GM10248 (cell line): ENCODE results near the gene PAPOLG.

Experiments
- CTCF ChIA-PET: fragments of 300-600 bp; sonication (Branson Sonifier 250); formaldehyde crosslinking; extraction: SDS; loops from one replicate; lab custom pipeline; 2021; ENCODE audit warnings: antibody characterized with exemption; lab: Yijun Ruan, JAX
- POLR2A ChIA-PET: fragments of 350-650 bp; sonication (Branson Sonifier 250); formaldehyde crosslinking; extraction: SDS; loops from one replicate; lab custom pipeline; 2020; ENCODE audit warnings: antibody characterized with exemption; lab: Yijun Ruan, JAX
- DNase-seq: peaks from one replicate; pipeline ENCODE4 v3.0.0; 2012; ENCODE audit errors: extremely low spot score
- TF ChIP-seq, protein P1 (sequence below): IDR thresholded peaks from 2 replicates; pipeline ENCODE4 v1.5.1; 2012; ENCODE audit warnings: mild to moderate bottlenecking, low read depth; ENCODE audit errors: extremely low read depth, missing control alignments, control extremely low read depth

Gene PAPOLG

GRCh38 chr2:60759654-60760053 lies 3.6 kb downstream of the PAPOLG start:
- POLR2A ChIA-PET = no interaction called here
- TF ChIP-seq, protein P1, sequence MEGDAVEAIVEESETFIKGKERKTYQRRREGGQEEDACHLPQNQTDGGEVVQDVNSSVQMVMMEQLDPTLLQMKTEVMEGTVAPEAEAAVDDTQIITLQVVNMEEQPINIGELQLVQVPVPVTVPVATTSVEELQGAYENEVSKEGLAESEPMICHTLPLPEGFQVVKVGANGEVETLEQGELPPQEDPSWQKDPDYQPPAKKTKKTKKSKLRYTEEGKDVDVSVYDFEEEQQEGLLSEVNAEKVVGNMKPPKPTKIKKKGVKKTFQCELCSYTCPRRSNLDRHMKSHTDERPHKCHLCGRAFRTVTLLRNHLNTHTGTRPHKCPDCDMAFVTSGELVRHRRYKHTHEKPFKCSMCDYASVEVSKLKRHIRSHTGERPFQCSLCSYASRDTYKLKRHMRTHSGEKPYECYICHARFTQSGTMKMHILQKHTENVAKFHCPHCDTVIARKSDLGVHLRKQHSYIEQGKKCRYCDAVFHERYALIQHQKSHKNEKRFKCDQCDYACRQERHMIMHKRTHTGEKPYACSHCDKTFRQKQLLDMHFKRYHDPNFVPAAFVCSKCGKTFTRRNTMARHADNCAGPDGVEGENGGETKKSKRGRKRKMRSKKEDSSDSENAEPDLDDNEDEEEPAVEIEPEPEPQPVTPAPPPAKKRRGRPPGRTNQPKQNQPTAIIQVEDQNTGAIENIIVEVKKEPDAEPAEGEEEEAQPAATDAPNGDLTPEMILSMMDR = no peak
- DNase-seq = no peak
- CTCF ChIA-PET = interaction anchor here (1.2 to 1.4 kb wide), 3 partner anchors 10 to 42 kb away, joined by 3 to 4 read pairs (median 3); no protein-coding TSS in a partner anchor

- CTCF ChIA-PET = interaction anchor here (0.7 to 1.0 kb wide), 2 partner anchors 232 to 840 kb away, joined by 3 read pairs; no protein-coding TSS in a partner anchor
- DNase-seq = no peak
- TF ChIP-seq, protein P1 = no peak
- POLR2A ChIA-PET = interaction anchor here (0.6 kb wide), 1 partner anchor 147 kb away, joined by 3 read pairs; no protein-coding TSS in a partner anchor
These were observed 8.9 kb downstream of the PAPOLG start for GRCh38 chr2:60764736-60765534.

- TF ChIP-seq, protein P1 = no peak
- DNase-seq = no peak
- CTCF ChIA-PET = interaction anchor here (1.0 to 1.2 kb wide), 2 partner anchors 17 to 231 kb away, joined by 3 read pairs; no protein-coding TSS in a partner anchor
- POLR2A ChIA-PET = no interaction called here
These were observed 10.2 kb downstream of the PAPOLG start for GRCh38 chr2:60766283-60766682.

DNA sequence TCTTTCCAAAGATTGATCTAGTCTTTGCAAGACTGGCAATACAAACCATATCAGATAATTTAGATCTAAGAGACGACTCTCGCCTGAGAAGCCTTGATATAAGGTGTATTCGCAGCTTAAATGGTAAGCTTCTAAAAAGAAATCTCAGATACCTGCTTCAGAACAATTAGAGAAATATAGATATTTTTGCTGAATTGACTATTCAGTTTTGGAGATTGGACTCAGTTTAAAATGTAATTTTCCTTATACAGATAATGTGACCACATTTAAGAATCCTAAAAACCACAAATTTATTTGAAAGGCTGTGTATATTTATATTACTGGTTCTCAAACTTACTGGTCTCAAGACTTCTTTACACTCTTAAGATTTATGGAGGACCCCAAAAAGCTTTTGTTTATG lies 15.4 kb downstream of the PAPOLG start:
- ChIA-PET CTCF (interaction anchor here (1.3 to 1.4 kb wide), 2 partner anchors 22 to 34 kb away, joined by 4 read pairs; no protein-coding TSS in a partner anchor), POLR2A (no interaction called here)
- TF ChIP-seq, protein P1 = no peak
- DNase-seq = no peak

- DNase-seq = no peak
- ChIA-PET CTCF (no interaction called here), POLR2A (no interaction called here)
- TF ChIP-seq, protein P1 = no peak
These were observed 19.1 kb downstream of the PAPOLG start for GRCh38 chr2:60775048-60775639.

DNA sequence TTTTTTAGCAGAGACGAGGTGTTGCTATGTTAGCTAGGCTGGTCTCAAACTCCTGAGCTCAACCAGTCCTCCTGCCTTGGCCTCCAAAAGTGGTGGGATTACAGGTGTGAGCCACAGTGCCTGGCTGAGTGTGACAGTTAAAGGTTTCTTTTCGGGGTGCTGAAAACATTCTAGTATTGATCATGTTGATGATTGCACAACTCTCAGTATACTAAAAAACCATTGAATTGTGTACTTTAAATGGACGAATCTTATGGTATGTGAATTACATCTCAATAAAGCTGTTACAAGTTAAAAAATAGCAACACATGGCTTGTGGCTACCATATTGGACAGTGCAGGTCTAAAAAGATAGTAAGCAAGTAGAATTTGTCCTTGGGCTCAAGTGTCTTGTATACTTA lies 22.3 kb downstream of the PAPOLG start:
- CTCF ChIA-PET = interaction anchor here (1.1 to 1.9 kb wide), 5 partner anchors 9 to 400 kb away, joined by 3 to 4 read pairs (median 3); no protein-coding TSS in a partner anchor
- POLR2A ChIA-PET = no interaction called here
- TF ChIP-seq, protein P1 = no peak
- no peak for DNase-seq
